ENCODE measurements around the gene CACHD1.

The CACHD1 gene

DNA sequence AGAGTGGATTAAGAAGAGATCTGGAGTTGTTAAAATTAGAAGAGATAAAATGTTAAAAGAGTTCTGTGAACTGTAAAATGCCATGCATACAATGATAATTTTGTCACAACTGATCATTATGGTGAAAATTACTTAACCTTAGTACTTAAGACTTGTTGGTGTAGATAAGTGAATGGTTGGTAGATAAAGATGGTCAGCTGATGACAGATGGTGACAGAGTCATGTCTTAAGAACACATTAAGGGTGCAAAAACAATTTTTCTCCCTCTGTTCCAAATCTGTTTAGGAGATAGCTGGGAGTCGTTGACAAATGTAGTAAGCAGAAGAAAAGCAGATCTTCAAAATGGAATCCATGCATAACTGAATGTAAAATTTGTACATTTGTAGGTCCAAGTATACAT is 18.5 kb upstream of the CACHD1 start:
- ChIA-PET CTCF (no interaction called here), POLR2A (no interaction called here)
- DNase-seq (ENCODE audit: low read depth, low spot score): no peak
- TF ChIP-seq, protein P1, sequence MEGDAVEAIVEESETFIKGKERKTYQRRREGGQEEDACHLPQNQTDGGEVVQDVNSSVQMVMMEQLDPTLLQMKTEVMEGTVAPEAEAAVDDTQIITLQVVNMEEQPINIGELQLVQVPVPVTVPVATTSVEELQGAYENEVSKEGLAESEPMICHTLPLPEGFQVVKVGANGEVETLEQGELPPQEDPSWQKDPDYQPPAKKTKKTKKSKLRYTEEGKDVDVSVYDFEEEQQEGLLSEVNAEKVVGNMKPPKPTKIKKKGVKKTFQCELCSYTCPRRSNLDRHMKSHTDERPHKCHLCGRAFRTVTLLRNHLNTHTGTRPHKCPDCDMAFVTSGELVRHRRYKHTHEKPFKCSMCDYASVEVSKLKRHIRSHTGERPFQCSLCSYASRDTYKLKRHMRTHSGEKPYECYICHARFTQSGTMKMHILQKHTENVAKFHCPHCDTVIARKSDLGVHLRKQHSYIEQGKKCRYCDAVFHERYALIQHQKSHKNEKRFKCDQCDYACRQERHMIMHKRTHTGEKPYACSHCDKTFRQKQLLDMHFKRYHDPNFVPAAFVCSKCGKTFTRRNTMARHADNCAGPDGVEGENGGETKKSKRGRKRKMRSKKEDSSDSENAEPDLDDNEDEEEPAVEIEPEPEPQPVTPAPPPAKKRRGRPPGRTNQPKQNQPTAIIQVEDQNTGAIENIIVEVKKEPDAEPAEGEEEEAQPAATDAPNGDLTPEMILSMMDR (IDR thresholded peaks at IDR 0.05; ENCODE audit: insufficient read depth, low read length, missing control alignments): no peak
- H3K4me3 ChIP-seq (ENCODE audit: low read depth, low read length): no peak overlapping the region

DNA sequence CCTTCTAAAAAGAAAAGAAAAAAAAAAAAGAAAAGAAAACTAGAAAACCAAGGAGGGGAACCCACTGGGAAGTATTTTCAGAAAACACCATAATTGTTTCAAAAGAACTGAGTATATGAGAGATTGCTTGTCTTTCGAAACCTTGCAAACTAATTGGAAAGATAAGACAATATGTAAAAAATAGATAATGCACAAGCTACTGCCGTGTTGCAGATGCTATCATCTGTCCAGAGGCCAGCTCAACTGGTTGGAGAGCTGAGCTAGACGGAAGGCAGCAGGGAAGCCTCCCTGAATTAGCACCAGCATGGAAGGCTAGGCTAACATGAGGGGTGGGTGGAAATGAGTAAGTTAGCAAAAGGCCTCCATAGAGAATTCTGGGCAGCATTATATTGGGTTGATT is 16.2 kb upstream of the CACHD1 start:
- TF ChIP-seq, protein P1 (IDR thresholded peaks at IDR 0.05; ENCODE audit: insufficient read depth, low read length, missing control alignments): no peak
- H3K4me3 ChIP-seq (ENCODE audit: low read depth, low read length): no peak overlapping the region
- CTCF ChIA-PET: no interaction called here
- DNase-seq (ENCODE audit: low read depth, low spot score): no peak
- POLR2A ChIA-PET: no interaction called here

DNA sequence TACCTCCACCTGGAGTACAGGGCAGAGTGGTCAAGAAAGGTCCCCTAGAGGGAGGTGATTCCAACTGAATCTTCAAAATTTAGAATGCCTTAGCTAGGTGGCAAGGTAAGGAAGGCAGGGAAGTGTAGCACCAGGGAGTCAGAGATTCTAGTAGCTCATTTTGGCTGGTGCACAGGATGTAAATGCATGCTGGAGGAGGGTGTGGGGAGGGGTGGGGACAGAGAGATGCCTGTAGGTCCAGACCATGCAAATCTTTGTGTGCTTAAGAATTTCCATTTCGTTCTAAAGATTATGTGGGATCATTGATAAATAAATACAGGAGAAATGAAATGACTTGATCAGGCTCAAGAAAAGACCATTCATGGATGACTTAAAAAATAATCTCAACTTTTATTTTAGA is 11.0 kb upstream of the CACHD1 start:
- no peak for DNase-seq (ENCODE audit: low read depth, low spot score)
- CTCF ChIA-PET: no interaction called here
- TF ChIP-seq, protein P1 (IDR thresholded peaks at IDR 0.05; ENCODE audit: insufficient read depth, low read length, missing control alignments): no peak
- H3K4me3 ChIP-seq (ENCODE audit: low read depth, low read length): no peak overlapping the region
- POLR2A ChIA-PET: no interaction called here

DNA sequence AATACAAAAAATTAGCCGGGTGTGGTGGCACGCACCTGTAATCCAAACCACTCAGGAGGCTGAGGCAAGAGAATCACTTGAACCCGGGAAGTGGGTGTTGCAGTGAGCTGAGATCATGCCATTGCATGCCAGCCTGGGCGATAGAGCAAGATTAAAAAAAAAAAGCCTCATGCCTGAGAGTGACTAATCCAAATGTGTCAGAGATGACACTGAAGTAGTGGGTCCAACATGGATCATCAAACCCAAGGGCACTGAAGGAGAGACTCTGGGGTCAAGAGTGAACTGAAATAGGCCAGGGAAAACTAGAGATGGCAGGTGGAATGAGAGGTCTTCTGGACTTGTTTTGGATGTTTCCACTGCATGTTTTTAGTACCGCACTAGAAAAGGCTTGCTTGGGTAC is 10.2 kb upstream of the CACHD1 start:
- ChIA-PET CTCF (no interaction called here), POLR2A (no interaction called here)
- no peak overlapping the region for H3K4me3 ChIP-seq (ENCODE audit: low read depth, low read length)
- TF ChIP-seq, protein P1 (IDR thresholded peaks at IDR 0.05; ENCODE audit: insufficient read depth, low read length, missing control alignments): no peak
- no peak for DNase-seq (ENCODE audit: low read depth, low spot score)

DNA sequence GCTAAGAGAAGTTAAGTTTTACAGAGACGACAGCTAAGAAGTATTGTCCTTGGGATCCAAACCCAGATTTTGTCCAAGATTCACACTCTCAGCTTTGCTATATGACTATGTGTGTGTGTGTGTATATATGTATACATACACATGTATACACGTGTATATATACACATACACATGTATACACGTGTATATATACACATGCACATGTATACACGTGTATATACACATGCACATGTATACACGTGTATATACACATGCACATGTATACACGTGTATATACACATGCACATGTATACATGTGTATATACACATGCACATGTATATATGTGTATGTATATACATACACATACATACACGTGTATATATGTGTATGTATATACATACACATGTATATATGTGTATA is 3.9 kb upstream of the CACHD1 start:
- POLR2A ChIA-PET: no interaction called here
- TF ChIP-seq, protein P1 (IDR thresholded peaks at IDR 0.05; ENCODE audit: insufficient read depth, low read length, missing control alignments): no peak
- CTCF ChIA-PET: interaction anchor here (1.8 kb wide), 1 partner anchor 210 kb away, joined by 6 read pairs; no protein-coding TSS in a partner anchor
- DNase-seq (ENCODE audit: low read depth, low spot score): no peak
- H3K4me3 ChIP-seq (ENCODE audit: low read depth, low read length): no peak overlapping the region

DNA sequence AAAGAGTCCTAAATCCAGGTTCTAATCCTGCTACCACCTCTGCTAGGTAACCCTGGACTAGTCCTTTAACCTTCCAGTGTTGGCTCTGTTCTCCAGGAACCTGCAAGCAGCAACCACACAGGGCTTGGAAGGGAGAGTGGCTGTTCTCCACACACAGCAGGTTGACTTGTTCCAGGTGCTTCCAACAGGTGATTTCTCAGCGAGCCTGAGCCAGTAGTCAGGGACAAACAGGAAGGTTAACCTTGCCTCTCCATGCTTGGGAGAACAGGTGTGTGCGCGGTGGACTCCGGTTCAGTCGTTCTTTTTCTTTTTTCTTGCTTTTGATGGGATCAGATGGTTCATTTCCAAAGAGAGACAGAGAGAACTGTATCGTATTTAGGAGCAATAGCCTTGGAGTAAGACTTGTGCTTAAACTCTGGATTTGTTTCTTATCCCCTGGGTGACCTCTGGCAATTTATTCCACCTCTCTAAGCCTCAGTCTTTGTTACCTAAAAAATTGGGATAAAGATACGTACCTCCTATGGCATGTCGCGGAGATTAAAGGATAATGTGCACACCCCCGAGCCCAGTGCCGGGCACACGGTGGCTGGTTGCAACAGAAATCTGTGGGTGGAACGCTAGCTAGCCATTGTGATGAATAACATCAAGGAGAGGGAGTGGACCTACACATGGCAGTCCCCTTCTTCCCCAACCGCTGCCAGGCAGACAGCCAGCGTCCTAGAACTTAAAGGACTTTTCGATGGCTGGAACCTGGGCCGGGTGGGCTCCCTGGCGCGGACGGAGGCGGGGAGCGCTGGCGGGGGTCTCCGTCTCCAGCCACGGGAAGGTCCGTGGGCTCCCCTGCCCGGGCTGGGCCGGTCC is 583 bp upstream of the CACHD1 start:
- H3K4me3 ChIP-seq (ENCODE audit: low read depth, low read length): peak overlapping the region; percentile 67
- DNase-seq (ENCODE audit: low read depth, low spot score): no peak
- ChIA-PET CTCF (no interaction called here), POLR2A (no interaction called here)
- TF ChIP-seq, protein P1 (IDR thresholded peaks at IDR 0.05; ENCODE audit: insufficient read depth, low read length, missing control alignments): no peak

Measured in AG04449 (cell line).